Brain microvascular endothelial cell (primary cell): ENCODE results near the gene DENND1A.

Experiments
- DNase-seq: peaks from one replicate; pipeline ENCODE4 v3.0.0-alpha.2; 2020
- H3K27ac ChIP-seq: fragments of 250-450 bp; sonication (Bioruptor Pico); 2 replicates; pipeline ENCODE4 v1.5.1; 2020; ENCODE audit warnings: mild to moderate bottlenecking, moderate library complexity
- H3K27me3 ChIP-seq: fragments of 250-450 bp; sonication (Bioruptor Pico); replicated peaks from 2 replicates; pipeline ENCODE4 v1.5.1; 2020; ENCODE audit warnings: mild to moderate bottlenecking
- H3K36me3 ChIP-seq: fragments of 250-450 bp; sonication (Bioruptor Pico); replicated peaks from 2 replicates; pipeline ENCODE4 v1.5.1; 2020; ENCODE audit warnings: mild to moderate bottlenecking
- H3K4me3 ChIP-seq: 2 replicates; pipeline ENCODE4 v1.5.1; 2011; ENCODE audit warnings: low read depth, mild to moderate bottlenecking, control low read depth, low read length, moderate library complexity
- in situ Hi-C: cut with HindIII; loops from 2 replicates; pipeline ENCODE4 v1.10.0; 2017; ENCODE audit warnings: low sequenced_read_pairs, low pct_ligation_motif_present
- TF ChIP-seq, protein P1 (sequence below): IDR thresholded peaks from 2 replicates; pipeline ENCODE4 v1.5.1; 2011; ENCODE audit warnings: low read depth, mild to moderate bottlenecking, moderate library complexity, low read length, control low read depth, inconsistent platforms; ENCODE audit errors: missing control alignments

DENND1A gene

DNA sequence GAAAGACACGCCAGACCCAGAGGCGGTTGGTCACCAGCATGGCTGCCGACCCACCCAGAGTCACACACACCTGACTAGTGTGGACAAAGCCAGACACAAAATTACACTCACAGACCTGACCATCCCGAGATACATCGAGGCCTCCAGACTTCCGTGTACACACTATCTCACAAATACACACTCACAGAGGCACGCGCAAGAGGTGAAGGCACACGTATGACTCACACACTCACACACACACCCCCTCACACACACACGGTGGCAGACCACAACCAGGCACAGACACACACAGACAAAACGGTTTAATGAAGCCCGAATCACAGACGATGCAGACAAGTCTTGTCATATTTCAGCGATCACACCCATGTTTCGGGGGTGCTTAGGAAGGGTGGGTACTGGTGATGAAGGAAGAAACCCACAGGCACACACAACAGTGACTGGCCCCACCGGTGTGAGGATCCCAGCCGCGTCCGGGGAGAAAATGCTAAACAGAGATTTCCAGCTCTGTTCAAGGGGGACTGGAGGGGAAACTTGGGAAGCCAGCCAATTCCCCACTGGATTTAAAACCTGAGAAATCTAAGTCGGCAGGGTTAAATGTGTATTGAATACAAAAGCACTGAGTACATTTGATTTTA lies 522.6 kb downstream of the DENND1A start:
- no peak overlapping the region for H3K4me3 ChIP-seq
- no peaks in the 10 kb centered on the region for H3K36me3 ChIP-seq
- DNase-seq, result no peak
- TF ChIP-seq, protein P1, sequence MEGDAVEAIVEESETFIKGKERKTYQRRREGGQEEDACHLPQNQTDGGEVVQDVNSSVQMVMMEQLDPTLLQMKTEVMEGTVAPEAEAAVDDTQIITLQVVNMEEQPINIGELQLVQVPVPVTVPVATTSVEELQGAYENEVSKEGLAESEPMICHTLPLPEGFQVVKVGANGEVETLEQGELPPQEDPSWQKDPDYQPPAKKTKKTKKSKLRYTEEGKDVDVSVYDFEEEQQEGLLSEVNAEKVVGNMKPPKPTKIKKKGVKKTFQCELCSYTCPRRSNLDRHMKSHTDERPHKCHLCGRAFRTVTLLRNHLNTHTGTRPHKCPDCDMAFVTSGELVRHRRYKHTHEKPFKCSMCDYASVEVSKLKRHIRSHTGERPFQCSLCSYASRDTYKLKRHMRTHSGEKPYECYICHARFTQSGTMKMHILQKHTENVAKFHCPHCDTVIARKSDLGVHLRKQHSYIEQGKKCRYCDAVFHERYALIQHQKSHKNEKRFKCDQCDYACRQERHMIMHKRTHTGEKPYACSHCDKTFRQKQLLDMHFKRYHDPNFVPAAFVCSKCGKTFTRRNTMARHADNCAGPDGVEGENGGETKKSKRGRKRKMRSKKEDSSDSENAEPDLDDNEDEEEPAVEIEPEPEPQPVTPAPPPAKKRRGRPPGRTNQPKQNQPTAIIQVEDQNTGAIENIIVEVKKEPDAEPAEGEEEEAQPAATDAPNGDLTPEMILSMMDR, result no peak
- in situ Hi-C loops, result no loop called here
- no peak overlapping the region for H3K27ac ChIP-seq
- no peaks in the 10 kb centered on the region for H3K27me3 ChIP-seq

DNA sequence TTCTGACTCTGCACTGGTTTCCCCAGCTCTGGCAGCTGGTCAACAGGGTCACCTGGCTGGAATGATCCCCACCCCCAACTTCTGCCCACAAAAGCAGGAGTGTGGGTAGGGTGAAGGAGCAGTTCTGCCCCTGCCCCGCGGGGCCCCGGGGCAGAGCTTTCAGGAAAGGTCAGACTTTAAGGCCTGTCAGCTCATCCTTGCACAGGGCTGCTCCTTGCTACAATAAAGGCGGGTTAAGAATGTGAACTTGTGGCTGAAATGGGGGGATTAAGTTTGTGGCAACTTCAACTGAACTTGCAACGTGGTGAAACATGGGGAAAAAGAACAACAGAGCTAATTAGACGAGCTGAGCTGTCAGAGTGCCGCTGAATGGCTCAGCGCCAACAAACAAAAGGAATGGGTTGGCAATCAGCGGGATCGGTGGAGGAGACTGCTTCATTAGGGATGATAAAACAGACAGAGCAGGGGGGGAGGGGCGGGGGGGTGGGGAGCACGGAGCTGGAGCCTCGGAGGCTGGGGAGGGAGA lies 523.2 kb downstream of the DENND1A start:
- Histone ChIP-seq H3K27me3 (no peaks in the 10 kb centered on the region), H3K4me3 (no peak overlapping the region), H3K36me3 (no peaks in the 10 kb centered on the region), H3K27ac (no peak overlapping the region)
- no peak for DNase-seq
- TF ChIP-seq, protein P1, result no peak
- in situ Hi-C loops, result no loop called here

DNA sequence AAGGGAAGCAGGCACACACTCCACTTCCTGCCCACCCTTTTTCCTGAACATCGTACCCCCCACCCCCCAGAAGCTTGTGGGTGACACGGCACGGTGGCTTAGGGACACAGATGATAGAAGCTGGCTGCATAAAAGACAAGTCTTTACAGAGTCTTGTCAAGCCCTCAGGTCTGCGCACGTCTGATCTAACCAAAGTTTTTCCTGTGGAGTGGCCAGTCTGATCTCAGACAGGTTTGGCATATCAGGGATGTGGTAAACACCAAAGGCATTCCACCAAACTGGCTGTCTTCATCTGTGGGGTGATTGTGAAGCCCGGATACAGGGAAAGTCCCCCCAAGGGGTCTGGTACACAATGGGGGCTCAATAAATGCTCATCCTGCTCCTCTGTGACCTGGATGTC lies 523.9 kb downstream of the DENND1A start:
- no peak overlapping the region for H3K4me3 ChIP-seq
- no peak overlapping the region for H3K27ac ChIP-seq
- DNase-seq, result no peak
- in situ Hi-C loops, result no loop called here
- TF ChIP-seq, protein P1, result no peak
- H3K36me3 ChIP-seq, result no peaks in the 10 kb centered on the region
- H3K27me3 ChIP-seq, result no peaks in the 10 kb centered on the region

DNA sequence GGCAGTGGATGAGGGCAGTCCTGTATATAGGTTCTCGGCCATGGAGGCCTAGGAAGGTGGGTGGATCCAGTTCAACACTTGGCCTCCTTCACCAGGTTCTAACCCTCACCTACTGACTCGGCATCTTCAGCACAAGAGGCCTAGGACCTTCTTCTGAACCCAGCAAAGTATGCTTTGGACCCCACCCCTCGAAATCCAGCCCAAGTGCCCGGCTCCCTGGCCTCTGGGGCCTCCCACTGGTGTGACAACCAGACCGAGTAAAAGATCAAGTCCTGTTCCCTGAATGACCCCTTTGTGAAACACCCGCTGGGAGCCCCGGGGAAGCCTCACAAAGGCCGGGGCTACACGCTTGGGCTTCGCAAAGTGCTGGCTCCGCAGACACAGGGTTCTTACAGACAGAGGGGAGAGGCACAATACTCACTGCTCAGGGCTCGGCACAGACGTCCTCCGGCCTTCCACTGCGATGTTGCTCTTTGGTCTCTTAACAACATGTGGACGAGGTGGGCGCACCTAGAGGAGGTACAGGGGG lies 526.9 kb downstream of the DENND1A start:
- H3K36me3 ChIP-seq, result no peaks in the 10 kb centered on the region
- no peaks in the 10 kb centered on the region for H3K27me3 ChIP-seq
- H3K4me3 ChIP-seq, result no peak overlapping the region
- no peak for DNase-seq
- TF ChIP-seq, protein P1, result no peak
- no peak overlapping the region for H3K27ac ChIP-seq
- in situ Hi-C loops, result no loop called here

DNA sequence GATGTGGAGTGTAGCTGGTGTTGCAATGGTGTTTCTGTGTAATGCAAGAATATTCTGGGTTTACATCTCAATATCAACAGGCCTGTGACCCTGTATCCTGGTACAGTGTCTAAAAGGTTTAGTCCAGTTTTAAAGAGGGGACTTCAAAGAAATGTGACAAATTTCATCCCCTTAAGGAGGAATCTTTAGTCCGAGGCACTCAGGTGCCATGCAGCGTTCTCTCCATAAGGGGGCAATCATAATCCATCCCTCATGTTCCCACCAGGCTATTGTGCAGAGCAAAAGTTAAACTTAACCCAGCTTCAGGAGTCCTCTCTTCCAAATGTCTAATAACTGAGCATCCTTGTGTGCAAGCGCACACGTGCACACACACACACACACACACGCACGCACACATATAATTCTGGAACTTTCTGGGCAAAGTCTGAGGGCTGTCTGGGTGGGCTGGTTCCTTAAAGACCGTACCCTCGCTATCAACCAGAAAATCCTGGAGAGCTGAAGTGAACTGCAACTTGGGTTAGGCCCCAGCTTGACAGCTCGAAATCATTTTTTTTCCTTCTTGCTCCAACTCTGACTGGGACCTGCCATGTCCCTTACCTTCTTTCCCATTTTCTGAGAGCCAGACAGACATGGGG lies 527.9 kb downstream of the DENND1A start:
- H3K27ac ChIP-seq, result no peak overlapping the region
- in situ Hi-C loops, result no loop called here
- H3K36me3 ChIP-seq, result no peaks in the 10 kb centered on the region
- TF ChIP-seq, protein P1, result peak; percentile 89
- H3K4me3 ChIP-seq, result no peak overlapping the region
- peak; percentile 40 for DNase-seq
- no peaks in the 10 kb centered on the region for H3K27me3 ChIP-seq
